CD4-positive, alpha-beta T cell treated with Interleukin-4 for 1 hour (primary cell): ENCODE data around the gene MYO15B.
A peak's percentile ranks its signal among the peaks of the same experiment; 100 is the strongest.

Source experiments
- DNase-seq, 2 donors: peaks; one replicate each; pipeline ENCODE4 v3.0.0-alpha.2; 2020 to 2022

The MYO15B gene

DNA sequence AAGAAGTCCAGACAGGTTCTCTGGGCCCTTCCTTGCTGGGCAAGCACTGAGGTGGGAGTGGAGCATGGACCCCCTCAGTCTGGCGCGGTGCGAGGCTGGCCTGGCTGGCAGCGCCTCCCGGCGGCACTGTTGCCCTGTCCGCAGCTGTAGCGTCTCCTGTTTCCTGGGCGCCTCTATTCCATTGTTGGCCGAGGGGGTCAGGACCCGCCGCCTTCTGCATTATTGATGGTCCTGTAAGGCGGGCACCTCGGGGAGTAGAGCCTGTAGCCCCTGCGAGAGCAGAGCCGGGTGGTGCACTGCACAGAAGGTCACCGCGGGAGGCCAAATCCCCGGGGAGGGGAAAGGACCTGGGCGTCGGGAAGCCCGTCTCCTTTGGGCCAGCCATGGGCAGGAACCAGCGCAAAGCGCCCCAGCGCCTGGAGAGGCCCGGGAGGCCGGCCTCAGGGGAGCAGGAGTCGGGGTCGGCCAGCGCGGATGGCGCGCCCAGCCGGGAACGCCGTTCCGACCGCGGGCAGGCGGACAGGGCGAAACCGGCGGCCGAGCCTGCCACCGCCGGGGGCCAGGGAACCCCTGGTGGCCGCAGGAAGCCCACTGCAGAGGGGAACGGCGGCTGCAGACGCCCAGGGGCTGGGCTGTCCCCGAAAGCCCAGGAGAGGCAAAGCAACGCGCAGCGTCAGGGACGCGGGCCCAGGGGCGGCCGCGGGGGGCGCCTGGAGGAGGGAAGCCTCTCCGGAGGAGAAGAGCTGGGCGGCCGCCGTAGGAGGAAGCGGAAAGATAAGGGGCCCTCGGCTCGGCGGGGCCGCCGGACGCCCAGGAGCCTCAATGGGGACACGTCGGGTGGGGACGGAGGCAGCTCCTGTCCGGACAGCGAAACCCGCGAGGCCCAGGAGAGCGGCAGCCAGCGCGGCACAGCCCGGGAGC is at the start of gene MYO15B:
Gene MYO15B, plus strand, starts transcription at position 126 of the 921 bp plus-strand sequence. Its CDS starts 258 bp downstream, at position 384.
- peak; percentile 59 to 73 for DNase-seq

DNA sequence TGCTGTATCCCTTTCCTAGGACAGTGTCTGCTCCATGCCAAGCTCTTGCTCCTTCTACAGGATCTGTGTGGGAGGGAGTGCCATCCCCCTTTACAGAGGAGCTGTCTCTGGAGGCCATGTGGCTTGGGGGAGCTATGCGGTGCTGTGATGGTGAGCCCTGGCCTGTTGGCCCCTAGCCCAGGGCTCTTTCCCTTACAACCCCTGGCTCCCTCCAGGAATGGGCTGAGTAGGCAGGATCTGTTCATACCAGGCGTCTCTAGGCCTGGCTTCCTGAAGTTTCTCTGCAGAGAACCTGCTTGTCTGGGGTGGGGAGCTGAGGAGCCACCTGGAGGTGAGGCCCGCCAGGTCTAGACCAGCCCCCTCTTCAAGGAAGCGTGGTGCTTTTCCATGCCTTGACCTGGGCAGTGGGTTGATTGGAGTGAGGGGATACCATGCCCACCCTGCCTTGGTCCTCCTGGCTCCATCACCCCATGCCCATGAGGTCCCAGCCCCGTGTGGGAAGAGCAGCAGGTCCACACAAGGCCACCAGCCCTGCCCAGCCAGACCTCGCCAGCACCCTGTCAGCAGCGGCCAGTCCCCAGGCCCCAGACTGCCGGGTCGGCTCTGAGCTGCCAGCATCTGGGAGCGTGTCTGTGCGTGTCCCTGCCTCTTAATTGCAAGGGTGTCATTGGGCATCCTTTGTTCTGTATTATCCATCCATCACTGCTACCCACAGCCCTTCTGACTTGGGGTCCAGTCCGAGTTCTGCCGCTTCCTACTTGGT is 47.5 kb upstream of the MYO15B start:
- DNase-seq, result no peak

DNA sequence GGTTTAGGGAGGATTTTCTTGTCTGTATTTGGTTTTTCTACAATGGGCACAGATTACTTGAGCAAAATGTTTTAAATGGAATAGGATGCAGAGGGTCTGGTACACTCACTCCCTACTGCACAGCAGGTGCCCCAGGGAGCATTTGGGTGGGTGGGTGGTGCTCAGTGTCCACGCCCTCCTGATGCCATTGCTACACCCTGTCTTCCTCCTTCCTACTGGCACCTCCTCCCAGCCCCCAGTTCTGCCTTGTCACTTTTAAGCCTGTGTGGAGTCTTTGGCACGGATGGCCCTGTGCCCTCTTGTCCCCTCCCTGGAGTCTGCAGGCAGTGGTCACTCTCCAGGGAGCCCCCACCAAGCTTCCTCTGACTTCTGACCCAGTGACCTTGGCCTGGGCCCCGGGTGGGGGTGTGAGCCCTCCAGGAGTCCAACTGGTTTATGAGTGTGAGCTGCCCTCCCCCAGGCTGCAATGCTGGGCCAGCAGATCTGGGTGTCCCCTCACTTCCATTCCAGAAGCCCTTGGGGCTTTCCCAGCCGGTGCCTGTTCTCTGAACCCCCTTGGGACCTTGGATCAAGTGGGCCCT is 46.6 kb upstream of the MYO15B start:
- DNase-seq, result no peak

DNA sequence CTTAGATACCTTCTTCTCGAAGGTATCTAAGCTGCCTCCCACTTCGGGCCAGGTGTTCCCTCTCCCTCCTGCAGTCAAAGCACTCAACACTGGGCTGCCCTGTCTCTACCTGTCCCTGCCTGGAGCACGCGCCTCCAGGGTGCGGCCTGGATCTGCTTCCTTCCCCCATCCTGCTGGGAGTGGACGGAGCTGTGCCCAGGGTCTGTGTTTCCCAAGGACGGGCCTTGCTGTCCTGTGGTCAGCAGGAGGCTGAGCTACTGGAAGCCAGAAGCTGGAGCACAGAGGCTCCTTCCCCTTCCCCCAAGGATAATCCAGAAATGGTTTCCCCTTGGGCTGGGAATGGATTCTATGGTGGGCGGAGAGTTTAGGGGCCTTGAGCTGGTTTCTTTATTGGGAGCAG is 45.4 kb upstream of the MYO15B start:
- no peak for DNase-seq

DNA sequence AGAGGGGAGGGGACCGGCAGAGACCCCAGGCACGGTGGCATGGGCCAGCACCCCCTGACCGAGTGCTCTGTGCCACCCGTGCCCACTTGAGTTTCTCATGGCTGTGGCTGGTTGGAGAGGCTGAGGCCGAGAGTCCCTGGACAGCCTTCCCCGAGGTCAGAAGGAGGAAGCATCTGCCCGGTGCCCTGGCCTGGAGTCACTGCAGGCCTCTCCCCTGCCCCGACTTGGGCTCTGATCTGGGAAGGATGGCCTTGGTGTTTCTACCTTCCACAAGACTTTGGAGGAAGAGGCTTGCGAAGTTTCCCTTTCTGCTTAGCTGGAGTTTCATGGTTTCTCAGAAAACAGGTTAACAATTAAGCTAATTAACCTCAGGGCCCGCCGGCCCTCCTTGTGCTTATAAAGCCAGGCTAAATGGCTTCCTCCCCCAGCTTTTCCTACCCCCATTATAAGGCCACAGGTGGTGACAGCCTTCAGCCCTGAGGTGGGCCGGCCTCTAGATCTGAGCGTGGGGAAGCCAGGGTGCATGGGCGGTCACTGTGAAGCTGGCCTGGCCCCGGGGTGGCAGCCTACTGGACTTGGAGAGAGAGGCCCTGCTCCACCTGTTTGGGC is 44.8 kb upstream of the MYO15B start:
- no peak for DNase-seq

DNA sequence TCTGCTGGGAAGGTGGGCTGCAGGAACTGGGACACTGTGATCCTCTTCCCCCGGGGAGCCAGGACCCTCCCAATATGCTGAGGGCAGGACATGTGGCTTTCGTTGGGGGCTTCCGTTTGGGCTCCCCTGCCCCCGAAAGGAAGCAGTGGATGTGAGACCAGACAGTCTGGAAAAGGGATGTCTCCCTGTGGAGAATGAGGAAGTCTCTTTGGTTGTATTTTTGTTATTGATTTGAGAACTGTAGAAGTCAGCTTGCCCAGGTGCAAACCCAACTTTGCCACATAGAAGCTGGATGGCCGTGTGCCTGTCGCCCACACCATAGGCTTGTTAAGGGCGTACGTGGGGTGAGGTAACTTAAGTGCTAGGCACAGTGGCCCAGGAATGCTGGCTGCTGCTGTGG is 43.4 kb upstream of the MYO15B start:
- DNase-seq, result no peak

DNA sequence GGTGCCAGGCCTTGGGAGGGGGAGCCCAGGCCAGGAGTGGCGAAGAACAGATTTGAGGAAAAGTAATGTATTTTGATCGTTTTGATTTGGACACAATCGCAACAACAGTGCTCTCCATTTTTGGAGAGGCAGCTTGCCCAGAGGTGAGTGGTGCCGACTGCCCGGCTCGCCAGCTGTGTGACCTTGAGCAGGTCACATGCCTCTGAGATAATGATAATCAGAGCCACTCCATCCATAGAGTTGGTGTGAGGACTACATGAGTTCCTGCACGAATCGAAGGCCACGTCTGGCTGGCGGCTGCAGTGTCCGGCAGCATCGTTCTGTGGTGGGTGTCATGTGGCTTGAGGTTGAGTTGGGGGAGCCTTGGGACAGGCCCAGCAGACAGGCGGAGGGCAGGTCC is 41.4 kb upstream of the MYO15B start:
- no peak for DNase-seq

DNA sequence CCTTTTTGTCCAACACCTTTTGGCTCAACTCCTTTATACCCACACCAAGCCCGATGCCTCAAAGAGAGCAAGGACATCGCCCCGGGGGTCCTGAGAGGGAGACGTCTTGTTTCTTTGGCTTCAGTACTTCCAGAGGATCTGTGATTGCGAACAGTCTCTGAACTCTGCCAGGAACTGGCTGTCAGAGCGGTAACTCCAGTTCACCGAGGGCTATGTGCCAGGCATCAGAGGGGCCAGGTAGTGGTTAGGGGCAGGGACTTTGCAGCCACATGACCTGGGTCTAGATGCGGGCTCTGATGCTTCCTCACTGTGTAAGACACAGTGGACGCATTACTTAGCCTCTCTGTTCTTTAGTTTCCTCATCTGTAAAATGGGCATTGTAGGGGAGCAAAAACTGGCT is 40.5 kb upstream of the MYO15B start:
- DNase-seq, result no peak

DNA sequence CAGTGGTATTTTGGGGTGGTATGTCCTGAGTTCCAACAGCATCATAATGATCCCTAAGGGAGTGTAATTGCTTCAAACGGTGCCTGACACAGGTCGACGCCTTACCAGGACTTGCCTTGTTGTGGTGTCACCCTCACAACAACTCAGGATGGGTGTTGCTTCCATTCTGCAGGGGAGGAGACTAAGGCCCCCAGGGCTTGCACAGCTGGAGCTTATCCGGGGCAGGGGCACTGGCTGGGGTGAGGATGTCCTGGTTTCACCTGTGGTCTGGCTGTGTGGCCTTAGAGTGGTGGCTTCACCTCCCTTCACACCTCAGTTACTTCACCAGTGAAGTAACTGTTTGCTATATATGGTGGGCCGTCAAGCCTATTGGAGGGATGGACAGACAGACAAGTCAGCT is 38.8 kb upstream of the MYO15B start:
- DNase-seq, result no peak

DNA sequence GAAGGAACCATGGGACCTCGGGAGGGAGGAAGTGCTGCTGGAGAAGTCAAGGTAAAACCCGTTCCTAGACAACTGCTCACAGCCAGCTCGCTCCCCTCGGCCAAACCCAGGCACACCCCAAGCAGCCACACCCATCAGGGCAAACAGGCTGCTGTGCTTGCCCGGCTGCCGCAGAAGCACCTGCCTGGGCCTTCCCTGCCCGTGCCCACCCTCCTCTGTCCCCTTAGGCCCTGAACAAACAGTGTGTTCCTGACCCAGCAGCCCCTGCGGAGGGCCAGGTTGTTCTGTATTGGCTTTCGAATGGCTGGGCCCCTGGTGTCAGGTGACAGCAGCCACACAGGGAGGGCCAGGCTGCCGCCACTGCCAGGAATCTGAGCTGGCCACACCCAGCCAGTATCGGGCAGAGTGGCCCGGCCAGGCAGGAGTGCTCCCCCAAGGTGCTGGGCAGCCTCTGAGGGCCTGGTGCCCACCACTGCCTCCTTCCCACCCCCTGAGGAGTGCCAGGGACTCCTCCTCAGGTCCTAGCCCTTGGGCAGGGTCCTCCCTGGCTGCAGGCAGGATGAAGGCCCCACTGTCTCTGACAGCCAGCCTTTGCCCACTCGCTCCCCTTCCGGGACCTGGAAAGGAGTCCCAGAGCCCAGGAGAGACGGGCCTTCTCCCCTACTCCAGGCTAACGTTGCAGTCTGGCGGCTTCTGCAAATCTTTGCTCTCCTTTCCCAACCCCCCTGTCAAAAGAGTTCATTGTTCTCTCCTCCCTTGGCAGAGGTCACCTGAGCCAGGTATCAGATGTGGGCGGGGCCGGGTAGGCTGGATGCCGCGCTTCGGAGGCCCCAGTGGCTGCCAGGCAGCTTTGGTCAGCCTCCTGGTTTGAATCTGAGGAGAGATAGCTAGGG is 38.1 kb upstream of the MYO15B start:
- no peak for DNase-seq

DNA sequence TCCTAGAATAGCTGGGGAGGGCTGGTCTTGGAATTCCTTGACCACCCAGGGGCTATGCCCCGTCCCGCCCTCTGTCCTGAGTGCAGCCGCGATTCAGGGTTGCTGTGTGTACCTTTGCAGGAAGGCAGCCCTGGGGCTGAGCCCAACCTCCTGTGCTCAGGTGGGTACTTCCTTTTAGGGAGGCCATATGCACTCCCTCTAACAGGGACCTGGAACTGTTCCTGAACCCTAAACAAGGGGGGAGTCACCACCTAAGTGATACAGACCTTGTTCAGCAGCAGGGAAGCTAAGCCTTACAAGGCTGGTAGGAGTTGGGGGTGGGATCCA is 37.5 kb upstream of the MYO15B start:
- DNase-seq, result no peak

DNA sequence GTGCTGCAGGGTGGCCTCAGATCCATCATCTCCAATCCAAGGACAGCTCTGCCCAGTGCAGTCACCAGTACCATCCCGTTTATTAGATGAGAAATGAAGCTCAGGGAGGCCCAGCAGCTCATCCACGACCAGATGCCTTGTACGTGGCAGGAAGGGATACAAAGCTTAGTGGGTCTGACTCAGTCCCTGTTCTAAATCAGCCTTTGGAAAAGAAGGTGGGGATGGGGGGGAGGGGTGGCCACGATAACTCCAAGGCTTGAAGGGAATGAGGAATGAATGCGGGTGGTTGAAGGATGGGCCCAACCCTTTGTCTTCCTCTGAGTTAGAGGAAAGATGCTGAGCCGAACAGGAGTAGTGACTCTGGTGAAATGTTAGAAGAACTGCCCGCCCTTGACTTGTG is 36.3 kb upstream of the MYO15B start:
- no peak for DNase-seq

DNA sequence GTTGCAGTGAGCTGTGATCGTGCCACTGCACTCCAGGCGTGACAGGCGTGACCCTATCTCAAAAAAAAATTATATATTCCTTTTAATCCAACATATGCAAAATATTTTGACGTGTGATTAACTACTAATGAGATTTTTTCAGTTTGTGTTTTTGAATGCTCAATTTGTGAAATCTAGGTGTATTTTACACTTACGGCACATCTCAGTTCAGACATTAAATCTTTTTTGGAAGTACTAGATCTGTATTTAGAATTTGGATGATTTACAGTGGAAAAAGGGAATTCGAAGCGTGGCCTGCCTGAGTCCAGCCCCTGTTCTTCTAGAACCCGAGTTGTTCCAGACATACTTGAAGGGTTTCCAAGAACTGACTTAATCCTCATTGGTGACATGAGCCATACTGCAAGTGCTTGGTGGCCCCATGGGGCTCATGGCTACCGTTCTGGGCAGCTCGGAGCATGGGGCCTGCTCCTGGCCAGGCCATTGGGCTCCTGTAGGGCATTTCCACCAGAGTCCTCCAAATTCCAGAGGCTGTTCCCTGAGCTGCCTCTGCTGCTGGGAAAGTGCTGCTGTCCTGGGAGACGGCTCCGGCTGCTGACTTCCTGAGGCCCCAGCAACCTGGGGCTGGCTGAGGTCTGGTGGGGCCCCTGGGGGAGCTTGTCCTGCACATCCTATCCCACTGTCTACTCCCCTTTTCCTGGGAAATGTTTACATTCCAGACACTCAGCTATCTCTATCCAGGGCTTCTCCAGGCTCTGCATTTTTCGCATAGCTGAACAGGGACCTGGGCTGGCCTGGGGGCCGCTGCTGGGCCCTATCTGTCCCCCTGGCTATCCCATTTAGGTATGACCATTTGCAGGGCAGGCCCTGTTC is 34.9 kb upstream of the MYO15B start:
- no peak for DNase-seq

DNA sequence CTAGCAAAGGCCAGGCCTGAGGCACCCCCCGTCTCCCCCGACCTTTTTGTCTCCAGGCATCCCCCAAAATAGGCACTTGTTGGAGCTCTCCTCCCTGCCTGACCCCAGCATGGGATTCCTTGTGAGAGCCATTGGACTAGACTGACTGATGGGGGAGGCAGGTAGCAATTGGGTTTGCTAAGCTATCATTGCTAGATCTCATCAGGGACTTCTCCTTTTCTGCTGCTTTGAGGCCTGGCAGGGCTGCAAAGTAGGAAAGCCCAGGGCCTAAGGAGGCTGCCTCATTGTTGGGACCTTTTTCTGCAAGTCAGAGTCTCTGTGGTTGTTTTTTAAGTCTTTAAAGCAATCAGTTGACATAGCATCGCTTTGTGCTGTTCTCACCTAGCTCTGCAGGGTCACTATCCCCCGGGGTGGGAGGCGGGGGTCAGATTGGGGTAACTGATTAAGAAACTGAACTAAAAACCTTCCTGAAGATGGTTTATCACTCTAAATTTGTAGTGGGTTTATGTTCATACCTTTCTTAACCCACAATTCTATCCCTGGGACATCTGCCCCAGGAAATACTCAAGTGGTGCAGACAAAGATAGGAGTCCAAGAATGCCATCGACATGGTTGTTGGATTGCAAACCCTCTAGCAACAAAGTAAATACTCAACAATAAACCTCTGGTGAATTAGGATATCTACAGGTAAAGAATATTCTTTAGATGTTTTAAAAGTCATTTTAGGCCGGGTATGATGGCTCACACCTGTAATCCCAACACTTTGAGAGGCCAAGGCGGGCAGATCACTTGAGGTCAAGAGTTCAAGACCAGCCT is 34.1 kb upstream of the MYO15B start:
- no peak for DNase-seq

DNA sequence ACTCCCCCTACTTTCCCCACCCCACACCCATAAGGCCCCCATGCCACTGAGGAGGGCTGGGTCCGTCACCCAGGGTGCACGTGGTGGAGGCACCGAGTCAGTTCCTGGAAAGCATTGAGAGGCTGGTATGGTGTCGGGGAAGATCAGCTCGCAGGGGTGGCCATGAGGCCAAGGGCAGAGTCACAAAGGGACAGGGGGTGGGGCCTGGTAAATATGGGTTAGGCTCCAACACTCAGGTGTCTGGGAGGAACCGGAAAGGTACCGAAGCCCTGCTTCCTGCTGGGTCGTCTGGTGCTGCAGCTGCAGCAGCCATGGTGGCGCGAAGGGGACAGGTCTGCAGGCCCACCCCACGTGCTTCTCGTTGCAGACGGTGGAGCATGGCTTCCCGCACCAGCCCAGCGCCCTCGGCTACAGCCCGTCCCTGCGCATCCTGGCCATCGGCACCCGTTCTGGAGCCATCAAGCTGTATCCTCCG is 31.9 kb upstream of the MYO15B start:
- no peak for DNase-seq

DNA sequence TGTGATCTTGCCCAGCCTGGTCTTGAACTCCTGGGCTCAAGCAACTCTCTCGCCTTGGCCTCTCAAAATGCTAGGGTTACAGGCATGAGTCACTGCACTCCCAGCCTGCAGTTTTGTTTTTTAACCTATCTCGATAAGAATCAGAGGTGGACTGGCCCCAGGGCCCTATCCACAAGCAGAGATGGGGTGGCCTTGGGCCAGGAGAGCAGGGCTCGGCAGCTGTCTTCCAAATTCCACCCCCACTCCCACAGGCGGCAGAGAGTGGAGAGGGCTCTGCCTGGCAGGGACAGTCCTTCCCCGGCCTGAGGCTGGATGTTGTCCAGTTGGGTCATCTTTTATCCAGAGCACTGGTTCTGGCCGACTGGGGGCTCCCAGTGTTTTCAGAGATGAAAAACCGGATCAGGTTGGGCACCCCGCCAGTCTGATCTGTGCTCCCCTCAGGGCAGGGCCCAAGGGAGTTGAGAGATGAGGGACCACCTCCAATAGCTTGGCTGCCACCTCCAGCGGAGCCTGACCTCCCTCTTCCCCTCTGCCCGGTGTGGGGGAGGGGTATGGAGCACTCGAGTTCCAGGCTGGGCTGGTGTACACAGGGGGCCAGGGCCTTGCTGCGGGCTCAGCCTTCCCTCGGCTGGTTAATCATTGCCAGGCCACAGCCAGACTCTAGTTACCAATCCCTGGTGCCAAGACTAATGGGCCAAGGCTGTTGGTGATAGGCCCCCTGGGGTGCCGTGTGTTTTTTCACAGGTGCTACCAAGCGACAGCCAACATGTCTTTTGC is 30.3 kb upstream of the MYO15B start:
- DNase-seq, result no peak

DNA sequence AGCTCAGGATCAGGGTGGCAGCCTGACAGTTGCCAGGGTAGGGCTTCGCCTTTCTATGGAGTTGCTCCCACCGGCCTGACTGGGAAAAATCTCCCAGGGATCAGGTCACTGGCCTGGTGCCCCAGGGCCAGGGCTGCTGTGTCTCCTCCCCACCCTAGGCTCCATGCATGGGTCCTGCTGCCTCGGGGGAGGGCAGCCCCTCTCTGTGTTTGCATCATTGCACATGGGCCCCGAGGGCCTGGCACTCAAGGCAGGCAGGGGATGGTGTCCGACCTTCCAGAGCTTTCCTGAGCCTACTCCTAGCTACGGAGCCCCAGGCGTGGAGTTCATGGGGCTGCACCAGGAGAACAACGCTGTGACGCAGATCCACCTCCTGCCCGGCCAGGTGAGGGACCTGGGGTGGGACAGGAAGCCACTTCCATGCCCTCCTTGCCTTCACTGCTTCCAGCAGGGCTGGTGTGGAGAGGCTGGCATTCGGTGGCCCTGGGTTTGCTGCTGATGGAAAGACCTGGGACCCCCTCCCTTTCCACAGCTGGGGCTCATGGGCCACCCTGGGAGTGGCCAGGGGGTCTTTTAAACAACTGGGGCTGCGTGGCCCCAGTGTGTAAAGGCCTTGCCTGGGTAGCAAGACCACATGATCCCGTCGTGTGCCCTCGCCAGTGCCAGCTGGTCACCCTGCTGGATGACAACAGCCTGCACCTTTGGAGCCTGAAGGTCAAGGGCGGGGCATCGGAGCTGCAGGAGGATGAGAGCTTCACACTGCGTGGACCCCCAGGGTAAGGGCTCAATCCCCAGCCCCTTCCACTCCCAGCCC is 29.5 kb upstream of the MYO15B start:
- DNase-seq, result no peak
